ENCODE results near the gene COMMD7.
A peak's percentile ranks its signal among the peaks of the same experiment; 100 is the strongest.
"Not testable (repeated sequence)": the region's sequence is repeated elsewhere in the genome, so short reads cannot be mapped to it uniquely, and the experiment has no call there.

The COMMD7 gene

GRCh38 chr20:32767418-32768198 is 24.3 kb upstream of the COMMD7 start:
- no peak for DNase-seq (ENCODE audit: extremely low read depth in 1 of 2, low read depth in 1 of 2)

GRCh38 chr20:32765230-32765875 is 22.1 kb upstream of the COMMD7 start:
- not testable (repeated sequence) for DNase-seq (ENCODE audit: extremely low read depth in 1 of 2, low read depth in 1 of 2)

GRCh38 chr20:32764005-32764960 is 21.0 kb upstream of the COMMD7 start:
- DNase-seq (ENCODE audit: extremely low read depth in 1 of 2, low read depth in 1 of 2): no peak

- DNase-seq (ENCODE audit: extremely low read depth in 1 of 2, low read depth in 1 of 2): no peak
Observed at GRCh38 chr20:32763202-32764004, 20.1 kb upstream of the COMMD7 start.

- DNase-seq (ENCODE audit: extremely low read depth in 1 of 2, low read depth in 1 of 2): no peak
Observed at GRCh38 chr20:32762754-32763201, 19.5 kb upstream of the COMMD7 start.

GRCh38 chr20:32761831-32762753 is 18.8 kb upstream of the COMMD7 start, which contains the start of gene DNMT3B:
DNMT3B (plus strand) TSS chr20:32762385; CDS start chr20:32780324, 17,939 bp downstream.
- DNase-seq (ENCODE audit: extremely low read depth in 1 of 2, low read depth in 1 of 2): peak; percentile 57 to 69

- no peak for DNase-seq (ENCODE audit: extremely low read depth in 1 of 2, low read depth in 1 of 2)
Observed at GRCh38 chr20:32761417-32761830, 18.2 kb upstream of the COMMD7 start.

- no peak for DNase-seq (ENCODE audit: extremely low read depth in 1 of 2, low read depth in 1 of 2)
Observed at GRCh38 chr20:32756156-32756555, 12.9 kb upstream of the COMMD7 start.

GRCh38 chr20:32753731-32754130 is 10.5 kb upstream of the COMMD7 start:
- DNase-seq (ENCODE audit: extremely low read depth in 1 of 2, low read depth in 1 of 2): no peak

GRCh38 chr20:32752458-32753250 is 9.4 kb upstream of the COMMD7 start:
- no peak for DNase-seq (ENCODE audit: extremely low read depth in 1 of 2, low read depth in 1 of 2)

- no peak for DNase-seq (ENCODE audit: extremely low read depth in 1 of 2, low read depth in 1 of 2)
Observed at GRCh38 chr20:32751702-32752457, 8.6 kb upstream of the COMMD7 start.

- DNase-seq (ENCODE audit: extremely low read depth in 1 of 2, low read depth in 1 of 2): no peak
Observed at GRCh38 chr20:32751293-32751692, 8.0 kb upstream of the COMMD7 start.

GRCh38 chr20:32749914-32750637 is 6.8 kb upstream of the COMMD7 start:
- DNase-seq (ENCODE audit: extremely low read depth in 1 of 2, low read depth in 1 of 2): no peak

- DNase-seq (ENCODE audit: extremely low read depth in 1 of 2, low read depth in 1 of 2): no peak
Observed at GRCh38 chr20:32742322-32743236, 688 bp downstream of the COMMD7 start.

- no peak for DNase-seq (ENCODE audit: extremely low read depth in 1 of 2, low read depth in 1 of 2)
Observed at GRCh38 chr20:32741151-32741550, 2.1 kb downstream of the COMMD7 start.

All from stimulated activated CD8-positive, alpha-beta memory T cell treated with anti-CD3 and anti-CD28 coated beads, Interleukin-7, amount 100 ng/mL, for 48 hours (primary cell).